HG03139 (cell line): Measurements from ENCODE around the gene ARHGEF7.
A peak's percentile ranks its signal among the peaks of the same experiment; 100 is the strongest.
"Not testable (repeated sequence)": the region's sequence is repeated elsewhere in the genome, so short reads cannot be mapped to it uniquely, and the experiment has no call there.

Source experiments
- ATAC-seq: cut with Tn5 transposase; IDR thresholded peaks from one replicate; pipeline ENCODE4 v1.9.1; 2021; ENCODE audit not compliant: unreplicated experiment

Gene ARHGEF7

GRCh38 chr13:111189516-111189915 is 74.4 kb downstream of the ARHGEF7 start:
- not testable (repeated sequence) for ATAC-seq

GRCh38 chr13:111193223-111193622 is 78.1 kb downstream of the ARHGEF7 start:
- not testable (repeated sequence) for ATAC-seq

GRCh38 chr13:111194651-111195050 is 79.5 kb downstream of the ARHGEF7 start:
- ATAC-seq, result not testable (repeated sequence)

GRCh38 chr13:111198732-111199378 is 83.7 kb downstream of the ARHGEF7 start:
- ATAC-seq, result not testable (repeated sequence)

GRCh38 chr13:111201304-111201940 is 86.3 kb downstream of the ARHGEF7 start:
- no peak for ATAC-seq

GRCh38 chr13:111202156-111202621 is 87.1 kb downstream of the ARHGEF7 start:
- ATAC-seq, result no peak

GRCh38 chr13:111202745-111203144 is 87.6 kb downstream of the ARHGEF7 start:
- peak; percentile 71 for ATAC-seq

- no peak for ATAC-seq
These were observed 88.8 kb downstream of the ARHGEF7 start for GRCh38 chr13:111203736-111204389.

GRCh38 chr13:111204438-111205177 is 89.5 kb downstream of the ARHGEF7 start:
- ATAC-seq, result no peak

- no peak for ATAC-seq
These were observed 91.0 kb downstream of the ARHGEF7 start for GRCh38 chr13:111206148-111206547.

- ATAC-seq, result no peak
These were observed 94.5 kb downstream of the ARHGEF7 start for GRCh38 chr13:111209613-111210012.

GRCh38 chr13:111210091-111210490 is 95.0 kb downstream of the ARHGEF7 start:
- no peak for ATAC-seq

GRCh38 chr13:111210544-111211469 is 95.7 kb downstream of the ARHGEF7 start:
- ATAC-seq, result no peak

- ATAC-seq, result no peak
These were observed 96.8 kb downstream of the ARHGEF7 start for GRCh38 chr13:111211789-111212516.

GRCh38 chr13:111212517-111212873 is 97.4 kb downstream of the ARHGEF7 start:
- no peak for ATAC-seq

- ATAC-seq, result no peak
These were observed 99.0 kb downstream of the ARHGEF7 start for GRCh38 chr13:111213964-111214726.

- ATAC-seq, result no peak
These were observed 100.3 kb downstream of the ARHGEF7 start for GRCh38 chr13:111215081-111216047.
